GM12878 (cell line): ENCODE results near the gene NGF. TPM values are rescaled to one million over a fixed set of nuclear protein-coding genes. Genes with fewer than 3 reads are reported as not detected.

ENCODE experiments used
- BHLHE40 ChIP-seq, 2 experiments: fragments of 450-650 bp in 1 of 2; IDR thresholded peaks; 2 replicates each; pipeline ENCODE4 v1.6.1; 2011 to 2017; ENCODE audit warnings: low read depth in 2 of 2, borderline replicate concordance in 1 of 2, improper control_type of control experiment in 1 of 2, low read length in 1 of 2, mild to moderate bottlenecking in 1 of 2
- FOS ChIP-seq: IDR thresholded peaks from 3 replicates; pipeline ENCODE4 v1.6.1; 2011; ENCODE audit warnings: borderline replicate concordance; ENCODE audit not compliant: insufficient read length; ENCODE audit errors: extremely low read depth
- RAD21 ChIP-seq: IDR thresholded peaks from 2 replicates; pipeline ENCODE4 v1.6.1; 2011; ENCODE audit warnings: mild to moderate bottlenecking, low read depth, low read length, moderate library complexity; ENCODE audit not compliant: insufficient read depth
- SREBF1 ChIP-seq: IDR thresholded peaks from 2 replicates; pipeline ENCODE4 v1.6.1; 2012; ENCODE audit warnings: mild to moderate bottlenecking, low read length
- polyA plus RNA-seq, 11 experiments: library from polyadenylated mRNA; depleted of rRNA in 4 of 11; unstranded in 6 of 11; stranded (reverse) in 5 of 11; fragments of >200 nt; fragmentation: Nextera tagmentation in 4 of 11; fragmentation: Illumina TruSeq in 1 of 11; extraction: Ambion mirVana in 4 of 11; extraction: Trizol in 1 of 11; gene quantifications; 1 replicate in 1 of 11; 2 replicates in 10 of 11; pipeline versions ENCODE4 v1.2.1 to v1.2.3, GENCODE V29; 2011 to 2016; ENCODE audit warnings: inconsistent platforms in 2 of 11, missing spikeins in 2 of 11, low read depth in 1 of 11
- total RNA-seq, 4 experiments: library from RNA; depleted of rRNA in 3 of 4; stranded (reverse); fragments of >200 nt in 3 of 4; fragmentation: Illumina TruSeq in 1 of 4; extraction: Trizol in 1 of 4; gene quantifications; 2 replicates each; pipeline versions ENCODE4 v1.2.1 to v1.2.3, GENCODE V29; 2013 to 2021
- TF ChIP-seq, protein P1 (sequence below): IDR thresholded peaks from 2 replicates; pipeline ENCODE4 v1.6.1; 2012; ENCODE audit warnings: improper control_type of control experiment, low read depth, low read length; ENCODE audit not compliant: insufficient replicate concordance
- TF ChIP-seq, protein P2 (sequence below): fragments of 450-650 bp; IDR thresholded peaks from 2 replicates; pipeline ENCODE4 v1.6.1; 2017; ENCODE audit warnings: antibody characterized with exemption, mild to moderate bottlenecking, moderate library complexity
- TF ChIP-seq, protein P3 (sequence below), 3 experiments: IDR thresholded peaks in 2 of 3; conservative IDR thresholded peaks in 1 of 3; 2 replicates each; pipeline ENCODE4 v1.5.1; 2011; ENCODE audit warnings: low read depth in 3 of 3, low read length in 3 of 3, mild to moderate bottlenecking in 3 of 3, control low read depth in 2 of 3, moderate library complexity in 2 of 3, inconsistent platforms in 1 of 3, mixed read lengths in 1 of 3; ENCODE audit not compliant: control insufficient read depth in 2 of 3, insufficient read depth in 1 of 3; ENCODE audit errors: extremely low read depth in 1 of 3

The NGF gene
- total and polyA plus RNA-seq, 10 of the 15 experiments (the other 5 are each of a cell fraction or from before 2014, with no cell fraction given): not detected

DNA sequence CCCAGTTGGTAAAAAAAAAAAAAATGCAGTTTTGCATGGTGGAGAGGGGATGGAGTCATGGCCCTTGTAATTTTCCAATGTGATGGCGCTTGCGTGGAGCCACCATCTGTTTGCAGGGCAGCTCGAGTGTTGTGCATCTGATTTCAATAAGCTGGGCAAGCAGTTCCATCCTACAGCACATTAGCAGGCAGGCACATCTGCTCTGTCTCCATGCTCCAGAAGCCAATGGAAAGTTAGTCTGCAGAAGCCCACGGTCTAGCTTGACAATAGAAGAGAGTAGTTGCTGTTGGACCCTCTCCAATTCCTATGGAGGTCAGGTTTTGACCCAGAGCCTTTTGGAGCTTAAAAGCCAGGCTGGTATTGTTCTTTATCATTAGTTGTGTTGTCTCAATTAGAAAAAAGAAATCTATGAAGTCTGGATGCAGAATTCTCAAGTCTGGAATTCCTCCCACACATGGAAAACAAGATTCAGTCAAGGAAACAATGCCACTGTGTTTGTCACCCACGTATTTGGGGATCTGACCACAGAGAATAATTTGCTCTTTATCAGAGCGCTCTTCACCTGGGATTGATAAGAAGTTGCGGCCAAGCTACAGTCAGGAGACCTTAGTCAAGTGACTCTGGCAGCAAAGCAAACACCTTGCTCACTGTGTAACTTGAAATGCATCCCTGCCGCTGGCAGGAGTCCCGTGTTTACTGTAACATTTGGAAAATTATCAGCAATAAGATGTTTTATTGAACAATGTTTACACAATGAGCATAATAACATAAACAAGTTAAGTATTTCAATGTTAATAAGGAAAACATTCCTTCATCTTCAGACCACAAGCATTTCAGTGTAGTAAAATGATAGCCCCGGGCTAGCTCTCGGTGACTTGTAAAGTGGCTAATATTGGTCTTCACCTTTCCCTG is 20.7 kb downstream of the NGF start (continued):
- TF ChIP-seq, protein P1, sequence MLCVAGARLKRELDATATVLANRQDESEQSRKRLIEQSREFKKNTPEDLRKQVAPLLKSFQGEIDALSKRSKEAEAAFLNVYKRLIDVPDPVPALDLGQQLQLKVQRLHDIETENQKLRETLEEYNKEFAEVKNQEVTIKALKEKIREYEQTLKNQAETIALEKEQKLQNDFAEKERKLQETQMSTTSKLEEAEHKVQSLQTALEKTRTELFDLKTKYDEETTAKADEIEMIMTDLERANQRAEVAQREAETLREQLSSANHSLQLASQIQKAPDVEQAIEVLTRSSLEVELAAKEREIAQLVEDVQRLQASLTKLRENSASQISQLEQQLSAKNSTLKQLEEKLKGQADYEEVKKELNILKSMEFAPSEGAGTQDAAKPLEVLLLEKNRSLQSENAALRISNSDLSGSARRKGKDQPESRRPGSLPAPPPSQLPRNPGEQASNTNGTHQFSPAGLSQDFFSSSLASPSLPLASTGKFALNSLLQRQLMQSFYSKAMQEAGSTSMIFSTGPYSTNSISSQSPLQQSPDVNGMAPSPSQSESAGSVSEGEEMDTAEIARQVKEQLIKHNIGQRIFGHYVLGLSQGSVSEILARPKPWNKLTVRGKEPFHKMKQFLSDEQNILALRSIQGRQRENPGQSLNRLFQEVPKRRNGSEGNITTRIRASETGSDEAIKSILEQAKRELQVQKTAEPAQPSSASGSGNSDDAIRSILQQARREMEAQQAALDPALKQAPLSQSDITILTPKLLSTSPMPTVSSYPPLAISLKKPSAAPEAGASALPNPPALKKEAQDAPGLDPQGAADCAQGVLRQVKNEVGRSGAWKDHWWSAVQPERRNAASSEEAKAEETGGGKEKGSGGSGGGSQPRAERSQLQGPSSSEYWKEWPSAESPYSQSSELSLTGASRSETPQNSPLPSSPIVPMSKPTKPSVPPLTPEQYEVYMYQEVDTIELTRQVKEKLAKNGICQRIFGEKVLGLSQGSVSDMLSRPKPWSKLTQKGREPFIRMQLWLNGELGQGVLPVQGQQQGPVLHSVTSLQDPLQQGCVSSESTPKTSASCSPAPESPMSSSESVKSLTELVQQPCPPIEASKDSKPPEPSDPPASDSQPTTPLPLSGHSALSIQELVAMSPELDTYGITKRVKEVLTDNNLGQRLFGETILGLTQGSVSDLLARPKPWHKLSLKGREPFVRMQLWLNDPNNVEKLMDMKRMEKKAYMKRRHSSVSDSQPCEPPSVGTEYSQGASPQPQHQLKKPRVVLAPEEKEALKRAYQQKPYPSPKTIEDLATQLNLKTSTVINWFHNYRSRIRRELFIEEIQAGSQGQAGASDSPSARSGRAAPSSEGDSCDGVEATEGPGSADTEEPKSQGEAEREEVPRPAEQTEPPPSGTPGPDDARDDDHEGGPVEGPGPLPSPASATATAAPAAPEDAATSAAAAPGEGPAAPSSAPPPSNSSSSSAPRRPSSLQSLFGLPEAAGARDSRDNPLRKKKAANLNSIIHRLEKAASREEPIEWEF: no peak
- TF ChIP-seq, protein P2, sequence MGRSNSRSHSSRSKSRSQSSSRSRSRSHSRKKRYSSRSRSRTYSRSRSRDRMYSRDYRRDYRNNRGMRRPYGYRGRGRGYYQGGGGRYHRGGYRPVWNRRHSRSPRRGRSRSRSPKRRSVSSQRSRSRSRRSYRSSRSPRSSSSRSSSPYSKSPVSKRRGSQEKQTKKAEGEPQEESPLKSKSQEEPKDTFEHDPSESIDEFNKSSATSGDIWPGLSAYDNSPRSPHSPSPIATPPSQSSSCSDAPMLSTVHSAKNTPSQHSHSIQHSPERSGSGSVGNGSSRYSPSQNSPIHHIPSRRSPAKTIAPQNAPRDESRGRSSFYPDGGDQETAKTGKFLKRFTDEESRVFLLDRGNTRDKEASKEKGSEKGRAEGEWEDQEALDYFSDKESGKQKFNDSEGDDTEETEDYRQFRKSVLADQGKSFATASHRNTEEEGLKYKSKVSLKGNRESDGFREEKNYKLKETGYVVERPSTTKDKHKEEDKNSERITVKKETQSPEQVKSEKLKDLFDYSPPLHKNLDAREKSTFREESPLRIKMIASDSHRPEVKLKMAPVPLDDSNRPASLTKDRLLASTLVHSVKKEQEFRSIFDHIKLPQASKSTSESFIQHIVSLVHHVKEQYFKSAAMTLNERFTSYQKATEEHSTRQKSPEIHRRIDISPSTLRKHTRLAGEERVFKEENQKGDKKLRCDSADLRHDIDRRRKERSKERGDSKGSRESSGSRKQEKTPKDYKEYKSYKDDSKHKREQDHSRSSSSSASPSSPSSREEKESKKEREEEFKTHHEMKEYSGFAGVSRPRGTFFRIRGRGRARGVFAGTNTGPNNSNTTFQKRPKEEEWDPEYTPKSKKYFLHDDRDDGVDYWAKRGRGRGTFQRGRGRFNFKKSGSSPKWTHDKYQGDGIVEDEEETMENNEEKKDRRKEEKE: no peak
- TF ChIP-seq BHLHE40 (IDR thresholded peaks at IDR 0.05; ENCODE audit: borderline replicate concordance in 1 of 2, low read depth in 2 of 2, low read length in 1 of 2): no peak
- no peak for TF ChIP-seq FOS
- no peak for TF ChIP-seq SREBF1
- TF ChIP-seq, protein P3, sequence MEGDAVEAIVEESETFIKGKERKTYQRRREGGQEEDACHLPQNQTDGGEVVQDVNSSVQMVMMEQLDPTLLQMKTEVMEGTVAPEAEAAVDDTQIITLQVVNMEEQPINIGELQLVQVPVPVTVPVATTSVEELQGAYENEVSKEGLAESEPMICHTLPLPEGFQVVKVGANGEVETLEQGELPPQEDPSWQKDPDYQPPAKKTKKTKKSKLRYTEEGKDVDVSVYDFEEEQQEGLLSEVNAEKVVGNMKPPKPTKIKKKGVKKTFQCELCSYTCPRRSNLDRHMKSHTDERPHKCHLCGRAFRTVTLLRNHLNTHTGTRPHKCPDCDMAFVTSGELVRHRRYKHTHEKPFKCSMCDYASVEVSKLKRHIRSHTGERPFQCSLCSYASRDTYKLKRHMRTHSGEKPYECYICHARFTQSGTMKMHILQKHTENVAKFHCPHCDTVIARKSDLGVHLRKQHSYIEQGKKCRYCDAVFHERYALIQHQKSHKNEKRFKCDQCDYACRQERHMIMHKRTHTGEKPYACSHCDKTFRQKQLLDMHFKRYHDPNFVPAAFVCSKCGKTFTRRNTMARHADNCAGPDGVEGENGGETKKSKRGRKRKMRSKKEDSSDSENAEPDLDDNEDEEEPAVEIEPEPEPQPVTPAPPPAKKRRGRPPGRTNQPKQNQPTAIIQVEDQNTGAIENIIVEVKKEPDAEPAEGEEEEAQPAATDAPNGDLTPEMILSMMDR (IDR thresholded peaks at IDR 0.05 in 2 of 3, conservative IDR thresholded peaks at IDR 0.05 in 1 of 3; ENCODE audit: control insufficient read depth in 2 of 3, extremely low read depth in 1 of 3, insufficient read depth in 1 of 3, low read depth in 3 of 3, low read length in 3 of 3): no peak
- no peak for TF ChIP-seq RAD21
